K562 (cell line): ENCODE data around the gene LRRC3. TPM values are rescaled to one million over a fixed set of nuclear protein-coding genes. Genes with fewer than 3 reads are reported as not detected.

ENCODE experiments used
- ATAC-seq: fragments of 200-7000 bp; cut with Tn5 transposase; 3 replicates; pipeline ENCODE4 v1.9.1; 2020; ENCODE audit warnings: moderate library complexity
- BruUV-seq: library from RNA; stranded (reverse); fragments of 400-500 nt; replicated peaks from 2 replicates; lab custom pipeline; 2021; lab: Mats Ljungman, UMichigan
- CTCF ChIA-PET: fragments of 300-600 bp; formaldehyde crosslinking; extraction: SDS; loops from one replicate; lab custom pipeline; 2021; ENCODE audit warnings: low intra/inter-chr PET ratio; lab: Yijun Ruan, JAX
- POLR2A ChIA-PET: fragments of 300-600, 350-650 bp; sonication (Branson Sonifier 250); formaldehyde crosslinking; extraction: SDS; loops from one replicate; lab custom pipeline; 2021; ENCODE audit warnings: antibody characterized with exemption, inconsistent platforms; lab: Yijun Ruan, JAX
- DNase-seq, 4 experiments: peaks; one replicate each; pipeline versions ENCODE4 v3.0.0 to v3.0.0-alpha.2; 2011 to 2018; ENCODE audit warnings: low spot score in 3 of 4, mixed read lengths in 3 of 4; ENCODE audit errors: extremely low read depth in 1 of 4
- FAIRE-seq: peaks from 2 replicates; lab custom pipeline; 2011; peaks lifted over from hg19 to GRCh38; lab: Jason Lieb, UNC
- H2AFZ ChIP-seq: 2 replicates; pipeline ENCODE4 v1.6.0; 2011; ENCODE audit warnings: low read depth, low read length, control low read depth, inconsistent platforms
- H3K27ac ChIP-seq: fragments of 200-600 bp; 3 replicates; pipeline ENCODE4 v1.8.0; 2011; ENCODE audit warnings: low read depth, mild to moderate bottlenecking, control low read depth, inconsistent platforms, low read length, moderate library complexity, mixed read lengths; ENCODE audit errors: extremely low read depth
- H3K27me3 ChIP-seq, 2 experiments: fragments of 300-600 bp in 1 of 2; 2 replicates in 1 of 2; 3 replicates in 1 of 2; pipeline versions ENCODE4 v1.6.0 to v1.8.0; 2011; ENCODE audit warnings: inconsistent platforms in 2 of 2, low read length in 2 of 2, mild to moderate bottlenecking in 1 of 2, mixed read lengths in 1 of 2, moderate library complexity in 1 of 2; ENCODE audit not compliant: control insufficient read depth in 2 of 2, insufficient read depth in 2 of 2
- H3K36me3 ChIP-seq: fragments of 300-600 bp; 3 replicates; pipeline ENCODE4 v1.8.0; 2011; ENCODE audit warnings: mild to moderate bottlenecking, low read length, inconsistent platforms; ENCODE audit not compliant: control insufficient read depth, insufficient read depth
- H3K4me1 ChIP-seq, 2 experiments: fragments of 200-600 bp in 1 of 2; replicated peaks in 1 of 2; 2 replicates in 1 of 2; 3 replicates in 1 of 2; pipeline versions ENCODE4 v1.5.1 to v1.8.0; 2011; ENCODE audit warnings: inconsistent platforms in 2 of 2, low read length in 2 of 2, mild to moderate bottlenecking in 1 of 2, mixed read lengths in 1 of 2, moderate library complexity in 1 of 2; ENCODE audit not compliant: control insufficient read depth in 2 of 2, insufficient read depth in 2 of 2
- H3K4me2 ChIP-seq: 2 replicates; pipeline ENCODE4 v1.6.1; 2011; ENCODE audit warnings: low read length, control low read depth, inconsistent platforms, mixed read lengths; ENCODE audit not compliant: insufficient read depth
- H3K4me3 ChIP-seq: fragments of 200-600 bp; sonication (generic), shearing (Covaris generic); 2 replicates; pipeline ENCODE4 v1.5.1; 2016; ENCODE audit warnings: control low read depth, inconsistent platforms
- H3K79me2 ChIP-seq: fragments of 200-600 bp; 3 replicates; pipeline ENCODE4 v1.8.0; 2011; ENCODE audit warnings: low read length, inconsistent platforms; ENCODE audit not compliant: control insufficient read depth, insufficient read depth
- H3K9ac ChIP-seq, 2 experiments: 2 replicates each; pipeline versions ENCODE4 v1.6.0 to v1.6.1; 2011; ENCODE audit warnings: low read depth in 2 of 2, low read length in 2 of 2, control low read depth in 1 of 2, inconsistent platforms in 1 of 2, mild to moderate bottlenecking in 1 of 2, mixed read lengths in 1 of 2; ENCODE audit not compliant: insufficient read depth in 1 of 2
- H3K9me1 ChIP-seq: one replicate; pipeline ENCODE4 v1.6.0; 2011; ENCODE audit warnings: inconsistent platforms, mild to moderate bottlenecking, low read length, moderate library complexity; ENCODE audit not compliant: control insufficient read depth, insufficient read depth
- H3K9me3 ChIP-seq: replicated peaks from 2 replicates; pipeline ENCODE4 v1.5.1; 2011; ENCODE audit warnings: low read depth, low read length, inconsistent platforms; ENCODE audit not compliant: control insufficient read depth, insufficient read depth
- H4K20me1 ChIP-seq: replicated peaks from 2 replicates; pipeline ENCODE4 v1.6.1; 2011; ENCODE audit warnings: low read length, inconsistent platforms, mixed read lengths; ENCODE audit not compliant: control insufficient read depth, insufficient read depth
- CHCHD3 ChIP-seq: fragments of 250-450 bp; sonication (Bioruptor Pico); IDR thresholded peaks from 2 replicates; pipeline ENCODE4 v2.1.2; 2022; ENCODE audit warnings: mild to moderate bottlenecking
- HSF4 ChIP-seq: fragments of 250-450 bp; sonication (Bioruptor Pico); IDR thresholded peaks from 2 replicates; pipeline ENCODE4 v2.1.2; 2022; ENCODE audit warnings: mild to moderate bottlenecking, moderate library complexity, borderline replicate concordance
- LEF1 ChIP-seq: fragments of 450-650 bp; IDR thresholded peaks from 2 replicates; pipeline ENCODE4 v1.6.1; 2016; ENCODE audit warnings: mild to moderate bottlenecking
- POLR2A ChIP-seq: fragments of 450-650 bp; conservative IDR thresholded peaks from 2 replicates; pipeline ENCODE4 v1.6.1; 2016
- ZFP30 ChIP-seq: fragments of 250-450 bp; sonication (Bioruptor Pico); IDR thresholded peaks from 2 replicates; pipeline ENCODE4 v1.8.0; 2022; ENCODE audit warnings: moderate library complexity, mild to moderate bottlenecking, inconsistent platforms, borderline replicate concordance
- ZNF699 ChIP-seq: fragments of 250-450 bp; sonication (Bioruptor Pico); IDR thresholded peaks from 2 replicates; pipeline ENCODE4 v1.8.0; 2021; ENCODE audit warnings: mild to moderate bottlenecking, moderate library complexity; ENCODE audit not compliant: insufficient replicate concordance
- ZZZ3 ChIP-seq: fragments of 450-650 bp; IDR thresholded peaks from 2 replicates; pipeline ENCODE4 v1.6.1; 2016; ENCODE audit warnings: antibody characterized with exemption, mild to moderate bottlenecking, moderate library complexity
- WGBS: fragments of 100-300 bp; shearing (Covaris generic); methylation state at CpG from one replicate; pipeline ENCODE4 v1.1.6; 2016; ENCODE audit warnings: low coverage, mixed read lengths; ENCODE audit not compliant: insufficient coverage; ENCODE audit errors: missing lambda C conversion rate; 5-methylcytosine and 5-hydroxymethylcytosine counted together
- in situ Hi-C: fragments of 300-500 bp; cut with MboI; formaldehyde crosslinking; loops from 4 replicates; pipeline ENCODE4 v1.15.0; 2018; ENCODE audit warnings: inconsistent platforms, mixed read lengths
- intact Hi-C: fragments of 100-400 bp; cut with micrococcal nuclease; formaldehyde crosslinking; loops from 2 replicates; pipeline ENCODE4 v1.14.2; 2022
- polyA plus RNA-seq, 8 experiments: library from polyadenylated mRNA; depleted of rRNA in 4 of 8; stranded (reverse) in 5 of 8; unstranded in 3 of 8; fragments of >200 nt; fragmentation: Nextera tagmentation in 2 of 8; fragmentation: Illumina TruSeq in 1 of 8; extraction: Ambion mirVana in 2 of 8; extraction: Trizol in 1 of 8; gene quantifications; 2 replicates each; pipeline versions ENCODE4 v1.2.1 to v1.2.3, GENCODE V29; 2011 to 2014; ENCODE audit warnings: inconsistent platforms in 1 of 8, missing spikeins in 1 of 8
- total RNA-seq, 7 experiments: library from RNA; depleted of rRNA in 6 of 7; stranded (reverse); fragments of >200 nt in 6 of 7; fragmentation: Illumina TruSeq in 2 of 7; extraction: Trizol in 2 of 7; gene quantifications; 2 replicates each; pipeline versions ENCODE4 v1.2.1 to v1.2.3, GENCODE V29; 2011 to 2021; ENCODE audit warnings: low replicate concordance in 1 of 7
- TF ChIP-seq, protein P1 (sequence below): sonication (generic); formaldehyde crosslinking; IDR thresholded peaks from 2 replicates; pipeline ENCODE4 v1.8.1; 2022; ENCODE audit warnings: missing genetic modification reagents
- TF ChIP-seq, protein P2 (sequence below): fragments of 250-450 bp; sonication (Bioruptor Pico); IDR thresholded peaks from 2 replicates; pipeline ENCODE4 v1.4.0; 2020; ENCODE audit warnings: mild to moderate bottlenecking, moderate library complexity, borderline replicate concordance

The LRRC3 gene
- total and polyA plus RNA-seq, 9 of the 15 experiments (the other 6 are each of a cell fraction or from before 2014, with no cell fraction given): 0.04 TPM; not detected in 7

DNA sequence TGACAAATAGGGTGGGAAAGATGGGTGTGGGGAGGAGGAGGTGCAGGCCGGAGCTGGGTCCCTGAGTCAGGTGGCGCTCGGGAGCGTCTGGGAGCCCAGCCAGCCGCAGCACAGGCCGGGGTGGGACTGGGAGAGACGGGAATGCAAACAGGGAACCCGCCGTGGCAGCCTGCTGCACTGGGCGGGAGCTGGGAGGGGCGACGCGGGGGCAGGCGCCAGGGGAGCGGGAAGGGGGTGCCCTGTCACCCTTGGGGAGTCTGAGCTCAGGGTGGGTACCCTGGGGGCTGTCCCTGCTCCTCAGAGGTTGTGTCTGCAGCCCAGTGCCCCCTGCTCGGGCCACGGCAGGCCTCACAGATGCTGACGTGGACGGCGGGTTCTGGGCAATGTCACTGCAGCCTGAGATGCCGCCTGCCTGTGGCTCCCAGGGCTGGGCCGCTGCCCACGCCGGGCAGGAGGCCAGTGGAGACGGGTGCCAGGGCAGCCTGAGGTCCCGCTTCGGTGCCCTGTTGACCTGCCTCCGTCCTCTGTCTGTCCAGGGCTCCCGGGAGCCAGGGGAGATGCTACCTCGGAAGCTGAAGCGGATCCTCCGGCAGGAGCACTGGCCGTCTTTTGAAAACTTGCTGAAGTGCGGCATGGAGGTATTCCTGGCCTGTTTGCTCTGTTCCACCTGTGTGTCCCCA, 16.6 kb upstream of the LRRC3 start:
- 8% methylated on average over 28 of the region's 34 CpGs for WGBS
- Histone ChIP-seq H3K4me1 (peaks cover 0 to 22% of the 10 kb centered on the region in 2 experiments; a peak in 1 of 5 replicates), H3K9ac (no peak overlapping the region; a peak in 1 of 4 replicates), H4K20me1 (0 out of 2 replicates have a peak, but pooled peaks cover 9% of the 10 kb centered on the region), H3K9me1 (no peaks in the 10 kb centered on the region), H3K9me3 (no peaks in the 10 kb centered on the region), H3K4me2 (no peak overlapping the region), H3K27ac (no peak overlapping the region), H3K27me3 (peaks cover 12 to 91% of the 10 kb centered on the region in 2 experiments; a peak in 3 of 5 replicates), H3K36me3 (no peaks in the 10 kb centered on the region), H2AFZ (no peak overlapping the region), H3K79me2 (no peaks in the 10 kb centered on the region), H3K4me3 (no peak overlapping the region)
- POLR2A ChIA-PET: interaction anchor here (0.6 to 1.6 kb wide), 5 partner anchors 10 to 367 kb away, joined by 3 to 9 read pairs (median 3); no protein-coding TSS in a partner anchor
- FAIRE-seq: no peak
- intact Hi-C loops: no loop called here
- in situ Hi-C loops: no loop called here
- CTCF ChIA-PET: no interaction called here
- DNase-seq: no peak
- no peak for ATAC-seq
- no TSS peak for BruUV-seq
- TF ChIP-seq, protein P1, sequence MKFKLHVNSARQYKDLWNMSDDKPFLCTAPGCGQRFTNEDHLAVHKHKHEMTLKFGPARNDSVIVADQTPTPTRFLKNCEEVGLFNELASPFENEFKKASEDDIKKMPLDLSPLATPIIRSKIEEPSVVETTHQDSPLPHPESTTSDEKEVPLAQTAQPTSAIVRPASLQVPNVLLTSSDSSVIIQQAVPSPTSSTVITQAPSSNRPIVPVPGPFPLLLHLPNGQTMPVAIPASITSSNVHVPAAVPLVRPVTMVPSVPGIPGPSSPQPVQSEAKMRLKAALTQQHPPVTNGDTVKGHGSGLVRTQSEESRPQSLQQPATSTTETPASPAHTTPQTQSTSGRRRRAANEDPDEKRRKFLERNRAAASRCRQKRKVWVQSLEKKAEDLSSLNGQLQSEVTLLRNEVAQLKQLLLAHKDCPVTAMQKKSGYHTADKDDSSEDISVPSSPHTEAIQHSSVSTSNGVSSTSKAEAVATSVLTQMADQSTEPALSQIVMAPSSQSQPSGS (CRISPR knock-in tag): no peak
- no peak for TF ChIP-seq ZZZ3
- no peak for TF ChIP-seq ZNF699
- no peak for TF ChIP-seq POLR2A
- TF ChIP-seq, protein P2, sequence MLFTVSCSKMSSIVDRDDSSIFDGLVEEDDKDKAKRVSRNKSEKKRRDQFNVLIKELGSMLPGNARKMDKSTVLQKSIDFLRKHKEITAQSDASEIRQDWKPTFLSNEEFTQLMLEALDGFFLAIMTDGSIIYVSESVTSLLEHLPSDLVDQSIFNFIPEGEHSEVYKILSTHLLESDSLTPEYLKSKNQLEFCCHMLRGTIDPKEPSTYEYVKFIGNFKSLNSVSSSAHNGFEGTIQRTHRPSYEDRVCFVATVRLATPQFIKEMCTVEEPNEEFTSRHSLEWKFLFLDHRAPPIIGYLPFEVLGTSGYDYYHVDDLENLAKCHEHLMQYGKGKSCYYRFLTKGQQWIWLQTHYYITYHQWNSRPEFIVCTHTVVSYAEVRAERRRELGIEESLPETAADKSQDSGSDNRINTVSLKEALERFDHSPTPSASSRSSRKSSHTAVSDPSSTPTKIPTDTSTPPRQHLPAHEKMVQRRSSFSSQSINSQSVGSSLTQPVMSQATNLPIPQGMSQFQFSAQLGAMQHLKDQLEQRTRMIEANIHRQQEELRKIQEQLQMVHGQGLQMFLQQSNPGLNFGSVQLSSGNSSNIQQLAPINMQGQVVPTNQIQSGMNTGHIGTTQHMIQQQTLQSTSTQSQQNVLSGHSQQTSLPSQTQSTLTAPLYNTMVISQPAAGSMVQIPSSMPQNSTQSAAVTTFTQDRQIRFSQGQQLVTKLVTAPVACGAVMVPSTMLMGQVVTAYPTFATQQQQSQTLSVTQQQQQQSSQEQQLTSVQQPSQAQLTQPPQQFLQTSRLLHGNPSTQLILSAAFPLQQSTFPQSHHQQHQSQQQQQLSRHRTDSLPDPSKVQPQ (CRISPR knock-in tag): no peak
- no peak for TF ChIP-seq HSF4 (CRISPR knock-in tag)
- no peak for TF ChIP-seq CHCHD3 (CRISPR knock-in tag)
- no peak for TF ChIP-seq ZFP30
- no peak for TF ChIP-seq LEF1
